ENCODE measurements around the gene HCN2.
A peak's percentile ranks its signal among the peaks of the same experiment; 100 is the strongest.

Gene HCN2

GRCh38 chr19:648904-649801 is 59.5 kb downstream of the HCN2 start:
- H3K27ac ChIP-seq (ENCODE audit: extremely low read depth, low read depth, low read length) = no peak overlapping the region
- CTCF ChIA-PET = no interaction called here
- H3K4me1 ChIP-seq (ENCODE audit: control insufficient read depth, insufficient read depth, low read length) = no peaks in the 10 kb centered on the region
- POLR2A ChIA-PET = no interaction called here
- peaks cover 5 to 81% of the 10 kb centered on the region in 2 experiments; a peak in 2 of 3 replicates for H3K36me3 ChIP-seq (ENCODE audit: control insufficient read depth in 2 of 2, insufficient read depth in 1 of 2, low read length in 2 of 2)
- no peak overlapping the region for H3K4me3 ChIP-seq (ENCODE audit: low read depth, low read length)
- no peaks in the 10 kb centered on the region for H3K9me3 ChIP-seq (ENCODE audit: control insufficient read depth, insufficient read depth, low read depth, low read length)
- no peak for TF ChIP-seq BCL11A (tag by site-specific recombination; IDR thresholded peaks at IDR 0.05; ENCODE audit: low read depth)
- TF ChIP-seq, protein P1, sequence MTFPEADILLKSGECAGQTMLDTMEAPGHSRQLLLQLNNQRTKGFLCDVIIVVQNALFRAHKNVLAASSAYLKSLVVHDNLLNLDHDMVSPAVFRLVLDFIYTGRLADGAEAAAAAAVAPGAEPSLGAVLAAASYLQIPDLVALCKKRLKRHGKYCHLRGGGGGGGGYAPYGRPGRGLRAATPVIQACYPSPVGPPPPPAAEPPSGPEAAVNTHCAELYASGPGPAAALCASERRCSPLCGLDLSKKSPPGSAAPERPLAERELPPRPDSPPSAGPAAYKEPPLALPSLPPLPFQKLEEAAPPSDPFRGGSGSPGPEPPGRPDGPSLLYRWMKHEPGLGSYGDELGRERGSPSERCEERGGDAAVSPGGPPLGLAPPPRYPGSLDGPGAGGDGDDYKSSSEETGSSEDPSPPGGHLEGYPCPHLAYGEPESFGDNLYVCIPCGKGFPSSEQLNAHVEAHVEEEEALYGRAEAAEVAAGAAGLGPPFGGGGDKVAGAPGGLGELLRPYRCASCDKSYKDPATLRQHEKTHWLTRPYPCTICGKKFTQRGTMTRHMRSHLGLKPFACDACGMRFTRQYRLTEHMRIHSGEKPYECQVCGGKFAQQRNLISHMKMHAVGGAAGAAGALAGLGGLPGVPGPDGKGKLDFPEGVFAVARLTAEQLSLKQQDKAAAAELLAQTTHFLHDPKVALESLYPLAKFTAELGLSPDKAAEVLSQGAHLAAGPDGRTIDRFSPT (tag by site-specific recombination; IDR thresholded peaks at IDR 0.05) = peak; percentile 51; the same call in 1 of the 2 replicates

GRCh38 chr19:650121-650520 is 60.4 kb downstream of the HCN2 start:
- ChIA-PET CTCF (no interaction called here), POLR2A (no interaction called here)
- Histone ChIP-seq H3K4me1 (ENCODE audit: control insufficient read depth, insufficient read depth, low read length) (no peaks in the 10 kb centered on the region), H3K9me3 (ENCODE audit: control insufficient read depth, insufficient read depth, low read depth, low read length) (no peaks in the 10 kb centered on the region), H3K36me3 (ENCODE audit: control insufficient read depth in 2 of 2, insufficient read depth in 1 of 2, low read length in 2 of 2) (peaks cover 11 to 85% of the 10 kb centered on the region in 2 experiments; a peak in 2 of 3 replicates), H3K27ac (ENCODE audit: extremely low read depth, low read depth, low read length) (no peak overlapping the region), H3K4me3 (ENCODE audit: low read depth, low read length) (no peak overlapping the region)
- peak; percentile 18; the same call in 1 of the 2 replicates for TF ChIP-seq GLIS1 (tag by site-specific recombination; IDR thresholded peaks at IDR 0.05)
- no peak for TF ChIP-seq ZNF292 (tag by site-specific recombination; IDR thresholded peaks at IDR 0.05; ENCODE audit: borderline replicate concordance, low read depth)
- TF ChIP-seq ZSCAN16 (tag by site-specific recombination; IDR thresholded peaks at IDR 0.05) = no peak
- peak; percentile 24; the same call in 1 of the 2 replicates for TF ChIP-seq ZFHX2 (tag by site-specific recombination; conservative IDR thresholded peaks at IDR 0.05)

GRCh38 chr19:651114-651818 is 61.6 kb downstream of the HCN2 start:
- Histone ChIP-seq H3K4me3 (ENCODE audit: low read depth, low read length) (no peak overlapping the region), H3K36me3 (ENCODE audit: control insufficient read depth in 2 of 2, insufficient read depth in 1 of 2, low read length in 2 of 2) (peaks cover 12 to 87% of the 10 kb centered on the region in 2 experiments; a peak in 2 of 3 replicates), H3K9me3 (ENCODE audit: control insufficient read depth, insufficient read depth, low read depth, low read length) (no peaks in the 10 kb centered on the region), H3K4me1 (ENCODE audit: control insufficient read depth, insufficient read depth, low read length) (no peaks in the 10 kb centered on the region), H3K27ac (ENCODE audit: extremely low read depth, low read depth, low read length) (no peak overlapping the region)
- ChIA-PET CTCF (no interaction called here), POLR2A (no interaction called here)
- no peak for TF ChIP-seq ZNF10 (tag by site-specific recombination; IDR thresholded peaks at IDR 0.05)
- TF ChIP-seq, protein P2, sequence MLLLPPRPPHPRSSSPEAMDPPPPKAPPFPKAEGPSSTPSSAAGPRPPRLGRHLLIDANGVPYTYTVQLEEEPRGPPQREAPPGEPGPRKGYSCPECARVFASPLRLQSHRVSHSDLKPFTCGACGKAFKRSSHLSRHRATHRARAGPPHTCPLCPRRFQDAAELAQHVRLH (tag by site-specific recombination; IDR thresholded peaks at IDR 0.05) = no peak
- no peak for TF ChIP-seq ZSCAN5A (tag by site-specific recombination; IDR thresholded peaks at IDR 0.05)
- TF ChIP-seq, protein P3, sequence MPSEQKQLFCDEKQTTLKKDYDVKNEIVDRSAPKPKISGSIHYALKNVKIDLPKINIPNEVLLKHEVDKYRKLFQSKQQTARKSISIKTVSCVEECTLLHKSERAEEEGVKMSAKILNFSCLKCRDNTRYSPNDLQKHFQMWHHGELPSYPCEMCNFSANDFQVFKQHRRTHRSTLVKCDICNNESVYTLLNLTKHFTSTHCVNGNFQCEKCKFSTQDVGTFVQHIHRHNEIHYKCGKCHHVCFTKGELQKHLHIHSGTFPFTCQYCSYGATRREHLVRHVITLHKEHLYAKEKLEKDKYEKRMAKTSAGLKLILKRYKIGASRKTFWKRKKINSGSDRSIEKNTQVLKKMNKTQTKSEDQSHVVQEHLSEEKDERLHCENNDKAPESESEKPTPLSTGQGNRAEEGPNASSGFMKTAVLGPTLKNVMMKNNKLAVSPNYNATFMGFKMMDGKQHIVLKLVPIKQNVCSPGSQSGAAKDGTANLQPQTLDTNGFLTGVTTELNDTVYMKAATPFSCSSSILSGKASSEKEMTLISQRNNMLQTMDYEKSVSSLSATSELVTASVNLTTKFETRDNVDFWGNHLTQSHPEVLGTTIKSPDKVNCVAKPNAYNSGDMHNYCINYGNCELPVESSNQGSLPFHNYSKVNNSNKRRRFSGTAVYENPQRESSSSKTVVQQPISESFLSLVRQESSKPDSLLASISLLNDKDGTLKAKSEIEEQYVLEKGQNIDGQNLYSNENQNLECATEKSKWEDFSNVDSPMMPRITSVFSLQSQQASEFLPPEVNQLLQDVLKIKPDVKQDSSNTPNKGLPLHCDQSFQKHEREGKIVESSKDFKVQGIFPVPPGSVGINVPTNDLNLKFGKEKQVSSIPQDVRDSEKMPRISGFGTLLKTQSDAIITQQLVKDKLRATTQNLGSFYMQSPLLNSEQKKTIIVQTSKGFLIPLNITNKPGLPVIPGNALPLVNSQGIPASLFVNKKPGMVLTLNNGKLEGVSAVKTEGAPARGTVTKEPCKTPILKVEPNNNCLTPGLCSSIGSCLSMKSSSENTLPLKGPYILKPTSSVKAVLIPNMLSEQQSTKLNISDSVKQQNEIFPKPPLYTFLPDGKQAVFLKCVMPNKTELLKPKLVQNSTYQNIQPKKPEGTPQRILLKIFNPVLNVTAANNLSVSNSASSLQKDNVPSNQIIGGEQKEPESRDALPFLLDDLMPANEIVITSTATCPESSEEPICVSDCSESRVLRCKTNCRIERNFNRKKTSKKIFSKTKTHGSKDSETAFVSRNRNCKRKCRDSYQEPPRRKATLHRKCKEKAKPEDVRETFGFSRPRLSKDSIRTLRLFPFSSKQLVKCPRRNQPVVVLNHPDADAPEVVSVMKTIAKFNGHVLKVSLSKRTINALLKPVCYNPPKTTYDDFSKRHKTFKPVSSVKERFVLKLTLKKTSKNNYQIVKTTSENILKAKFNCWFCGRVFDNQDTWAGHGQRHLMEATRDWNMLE (tag by site-specific recombination; conservative IDR thresholded peaks at IDR 0.05; ENCODE audit: low read depth) = no peak
- TF ChIP-seq ZNF837 (tag by site-specific recombination; IDR thresholded peaks at IDR 0.05) = no peak
- TF ChIP-seq ZNF223 (tag by site-specific recombination; IDR thresholded peaks at IDR 0.05) = no peak
- no peak for TF ChIP-seq ZNF366 (tag by site-specific recombination; conservative IDR thresholded peaks at IDR 0.05)
- no peak for TF ChIP-seq ZBTB48 (tag by site-specific recombination; IDR thresholded peaks at IDR 0.05)
- no peak for TF ChIP-seq ZNF280C (tag by site-specific recombination; IDR thresholded peaks at IDR 0.05)
